Tibial nerve (tissue), 4 donors: ENCODE results near the gene FRK. TPM values are rescaled to one million over a fixed set of nuclear protein-coding genes. Genes with fewer than 3 reads are reported as not detected.

Experiments
- DNase-seq, 2 donors: peaks; one replicate each; pipeline ENCODE4 v3.0.0-alpha.2; 2019; ENCODE audit warnings: low spot score in 2 of 2
- H3K27ac ChIP-seq, 4 donors: fragments of 200-600 bp; sonication (generic) in 3 of 4; one replicate each; pipeline ENCODE4 v1.5.1; 2017 to 2019; ENCODE audit warnings: mild to moderate bottlenecking in 1 of 4
- H3K27me3 ChIP-seq, 2 donors: fragments of 200-600 bp; sonication (generic) in 1 of 2; one replicate each; pipeline versions ENCODE4 v1.5.1 to v1.6.0; 2017 to 2019
- H3K36me3 ChIP-seq, 3 donors: fragments of 200-600 bp; sonication (generic); one replicate each; pipeline ENCODE4 v1.5.1; 2018 to 2019
- H3K4me1 ChIP-seq, 4 donors: fragments of 200-600 bp; sonication (generic) in 3 of 4; one replicate each; pipeline ENCODE4 v1.5.1; 2017 to 2019
- H3K4me3 ChIP-seq, 4 donors: fragments of 200-600 bp; sonication (generic) in 3 of 4; one replicate each; pipeline ENCODE4 v1.5.1; 2017 to 2019; ENCODE audit warnings: mild to moderate bottlenecking in 1 of 4, moderate library complexity in 1 of 4
- H3K9me3 ChIP-seq, 4 donors: fragments of 200-600 bp; sonication (generic) in 3 of 4; one replicate each; pipeline ENCODE4 v1.5.1; 2017 to 2019
- CTCF ChIP-seq, 5 experiments: fragments of 200-600 bp in 3 of 5; fragments of 450-650 bp in 2 of 5; sonication (generic) in 3 of 5; IDR thresholded peaks; one replicate each; pipeline ENCODE4 v1.5.1; 2016 to 2019; ENCODE audit warnings: antibody characterized with exemption in 5 of 5, mild to moderate bottlenecking in 3 of 5, moderate library complexity in 2 of 5
- EP300 ChIP-seq, 2 donors: sonication (generic); formaldehyde crosslinking; IDR thresholded peaks; one replicate each; pipeline ENCODE4 v1.6.1; 2017; ENCODE audit warnings: antibody characterized with exemption in 2 of 2, mild to moderate bottlenecking in 1 of 2
- POLR2A ChIP-seq, 2 donors: fragments of 450-650 bp; IDR thresholded peaks; one replicate each; pipeline ENCODE4 v1.6.1; 2017; ENCODE audit warnings: antibody characterized with exemption in 2 of 2, mild to moderate bottlenecking in 2 of 2, moderate library complexity in 2 of 2
- WGBS, 2 donors: methylation state at CpG; one replicate each; pipeline ENCODE4 v1.1.5; 2018; 5-methylcytosine and 5-hydroxymethylcytosine counted together
- total RNA-seq, 4 donors: library from RNA; depleted of rRNA; stranded (reverse); fragments of >200 nt; gene quantifications; one replicate each; pipeline ENCODE4 v1.1.0, GENCODE V29; 2016

FRK gene
- total RNA-seq, 4 donors from 2014 or later = 0.78 to 1.3 (median 0.97) TPM

GRCh38 chr6:116002756-116003155, 57.9 kb downstream of the FRK start:
- 88 to 96% methylated on average over 5 of the region's 5 CpGs for WGBS, 2 donors
- no peaks in the 10 kb centered on the region for H3K4me1 ChIP-seq
- H3K36me3 ChIP-seq = no peaks in the 10 kb centered on the region
- TF ChIP-seq EP300 (IDR thresholded peaks at IDR 0.05) = no peak
- TF ChIP-seq CTCF (IDR thresholded peaks at IDR 0.05) = no peak
- TF ChIP-seq POLR2A (IDR thresholded peaks at IDR 0.05) = no peak
- H3K4me3 ChIP-seq = no peak overlapping the region
- DNase-seq = no peak
- H3K9me3 ChIP-seq = no peaks in the 10 kb centered on the region
- no peaks in the 10 kb centered on the region for H3K27me3 ChIP-seq
- no peak overlapping the region for H3K27ac ChIP-seq

- Histone ChIP-seq H3K4me3 (no peak overlapping the region), H3K4me1 (no peaks in the 10 kb centered on the region), H3K9me3 (no peaks in the 10 kb centered on the region), H3K27ac (no peak overlapping the region), H3K36me3 (no peaks in the 10 kb centered on the region), H3K27me3 (no peaks in the 10 kb centered on the region)
- no peak for TF ChIP-seq CTCF (IDR thresholded peaks at IDR 0.05)
- no peak for TF ChIP-seq EP300 (IDR thresholded peaks at IDR 0.05)
- no peak for TF ChIP-seq POLR2A (IDR thresholded peaks at IDR 0.05)
- no peak for DNase-seq
- 62 to 80% methylated on average over 3 of the region's 3 CpGs for WGBS, 2 donors
These were observed 61.5 kb downstream of the FRK start for GRCh38 chr6:115999235-115999634.

GRCh38 chr6:115997990-115998585, 62.6 kb downstream of the FRK start:
- TF ChIP-seq EP300 (IDR thresholded peaks at IDR 0.05) (no peak), CTCF (IDR thresholded peaks at IDR 0.05) (no peak), POLR2A (IDR thresholded peaks at IDR 0.05) (no peak)
- Histone ChIP-seq H3K4me1 (no peaks in the 10 kb centered on the region), H3K27me3 (no peaks in the 10 kb centered on the region), H3K4me3 (no peak overlapping the region), H3K27ac (no peak overlapping the region), H3K9me3 (no peaks in the 10 kb centered on the region), H3K36me3 (no peaks in the 10 kb centered on the region)
- DNase-seq = no peak
- WGBS, 2 donors = 71 to 81% methylated on average over 5 of the region's 5 CpGs

- no peak overlapping the region for H3K27ac ChIP-seq
- no peak for DNase-seq
- no peaks in the 10 kb centered on the region for H3K27me3 ChIP-seq
- H3K9me3 ChIP-seq = peaks cover 0 to 5% (median 0%) of the 10 kb centered on the region in 4 donors
- no peaks in the 10 kb centered on the region for H3K4me1 ChIP-seq
- H3K36me3 ChIP-seq = no peaks in the 10 kb centered on the region
- WGBS, 2 donors = 81 to 89% methylated on average over 2 of the region's 2 CpGs
- TF ChIP-seq EP300 (IDR thresholded peaks at IDR 0.05) = no peak
- no peak for TF ChIP-seq POLR2A (IDR thresholded peaks at IDR 0.05)
- no peak for TF ChIP-seq CTCF (IDR thresholded peaks at IDR 0.05)
- H3K4me3 ChIP-seq = no peak overlapping the region
These were observed 74.7 kb downstream of the FRK start for GRCh38 chr6:115986026-115986425.

GRCh38 chr6:115984809-115985208, 75.9 kb downstream of the FRK start:
- H3K4me1 ChIP-seq = no peaks in the 10 kb centered on the region
- 77 to 100% methylated on average over 2 of the region's 2 CpGs for WGBS, 2 donors
- no peak overlapping the region for H3K4me3 ChIP-seq
- no peak for TF ChIP-seq CTCF (IDR thresholded peaks at IDR 0.05)
- no peak for TF ChIP-seq POLR2A (IDR thresholded peaks at IDR 0.05)
- TF ChIP-seq EP300 (IDR thresholded peaks at IDR 0.05) = no peak
- no peak for DNase-seq
- no peaks in the 10 kb centered on the region for H3K36me3 ChIP-seq
- no peaks in the 10 kb centered on the region for H3K9me3 ChIP-seq
- H3K27me3 ChIP-seq = no peaks in the 10 kb centered on the region
- H3K27ac ChIP-seq = no peak overlapping the region
